GM21360 (cell line): Measurements from ENCODE around the gene FAH.
"Not testable (repeated sequence)": the region's sequence is repeated elsewhere in the genome, so short reads cannot be mapped to it uniquely, and the experiment has no call there.

Source experiments
- ATAC-seq: cut with Tn5 transposase; IDR thresholded peaks from one replicate; pipeline ENCODE4 v1.9.1; 2021; ENCODE audit warnings: mild to moderate bottlenecking, moderate library complexity; ENCODE audit not compliant: unreplicated experiment

FAH gene

GRCh38 chr15:80152896-80153876 lies at the start of gene FAH:
Gene FAH (plus strand): TSS chr15:80152999. CDS start chr15:80153055, 56 bp downstream.
- ATAC-seq: peak; percentile 55

GRCh38 chr15:80105193-80105592 lies 47.6 kb upstream of the FAH start:
- no peak for ATAC-seq

- ATAC-seq: no peak
Observed at GRCh38 chr15:80105595-80105994, 47.2 kb upstream of the FAH start.

GRCh38 chr15:80106051-80106450 lies 46.7 kb upstream of the FAH start:
- ATAC-seq: no peak

- ATAC-seq: no peak
Observed at GRCh38 chr15:80107204-80107603, 45.6 kb upstream of the FAH start.

GRCh38 chr15:80107774-80108173 lies 45.0 kb upstream of the FAH start:
- no peak for ATAC-seq

GRCh38 chr15:80109388-80109787 lies 43.4 kb upstream of the FAH start:
- ATAC-seq: no peak

GRCh38 chr15:80110920-80111319 lies 41.9 kb upstream of the FAH start:
- no peak for ATAC-seq

- no peak for ATAC-seq
Observed at GRCh38 chr15:80114114-80114513, 38.7 kb upstream of the FAH start.

GRCh38 chr15:80115021-80115420 lies 37.8 kb upstream of the FAH start:
- ATAC-seq: no peak

- ATAC-seq: no peak
Observed at GRCh38 chr15:80118956-80119355, 33.8 kb upstream of the FAH start.

- ATAC-seq: no peak
Observed at GRCh38 chr15:80120636-80121035, 32.2 kb upstream of the FAH start.

GRCh38 chr15:80121546-80121945 lies 31.3 kb upstream of the FAH start:
- ATAC-seq: no peak

- ATAC-seq: no peak
Observed at GRCh38 chr15:80123034-80123433, 29.8 kb upstream of the FAH start.

GRCh38 chr15:80127253-80127652 lies 25.5 kb upstream of the FAH start:
- not testable (repeated sequence) for ATAC-seq

- ATAC-seq: no peak
Observed at GRCh38 chr15:80127911-80128310, 24.9 kb upstream of the FAH start.

GRCh38 chr15:80132382-80132781 lies 20.4 kb upstream of the FAH start:
- ATAC-seq: no peak

- no peak for ATAC-seq
Observed at GRCh38 chr15:80136854-80137253, 15.9 kb upstream of the FAH start.

- ATAC-seq: no peak
Observed at GRCh38 chr15:80138961-80139360, 13.8 kb upstream of the FAH start.

- ATAC-seq: no peak
Observed at GRCh38 chr15:80140909-80141308, 11.9 kb upstream of the FAH start.

- no peak for ATAC-seq
Observed at GRCh38 chr15:80141916-80142598, 10.7 kb upstream of the FAH start.

GRCh38 chr15:80142646-80143045 lies 10.2 kb upstream of the FAH start:
- no peak for ATAC-seq
